ENCODE results near the gene SLC6A17. TPM values are rescaled to one million over a fixed set of nuclear protein-coding genes. Genes with fewer than 3 reads are reported as not detected.

The SLC6A17 gene
- total RNA-seq, 1 donor: 0.90 TPM

- no peak overlapping the region for H3K4me3 ChIP-seq (ENCODE audit: low read depth, low read length)
- no peak for TF ChIP-seq CTCF (IDR thresholded peaks at IDR 0.05; ENCODE audit: insufficient read depth, low read length)
- no peak for DNase-seq (ENCODE audit: low read depth)
Measured at GRCh38 chr1:110197905-110198629, 47.8 kb downstream of the SLC6A17 start.

GRCh38 chr1:110198746-110199145 is 48.5 kb downstream of the SLC6A17 start:
- TF ChIP-seq CTCF (IDR thresholded peaks at IDR 0.05; ENCODE audit: insufficient read depth, low read length): no peak
- DNase-seq (ENCODE audit: low read depth): no peak
- no peak overlapping the region for H3K4me3 ChIP-seq (ENCODE audit: low read depth, low read length)

- no peak for TF ChIP-seq CTCF (IDR thresholded peaks at IDR 0.05; ENCODE audit: insufficient read depth, low read length)
- no peak overlapping the region for H3K4me3 ChIP-seq (ENCODE audit: low read depth, low read length)
- no peak for DNase-seq (ENCODE audit: low read depth)
Measured at GRCh38 chr1:110200190-110200589, 49.9 kb downstream of the SLC6A17 start.

GRCh38 chr1:110200666-110201065 is 50.4 kb downstream of the SLC6A17 start:
- no peak for TF ChIP-seq CTCF (IDR thresholded peaks at IDR 0.05; ENCODE audit: insufficient read depth, low read length)
- peak; percentile 49 for DNase-seq (ENCODE audit: low read depth)
- H3K4me3 ChIP-seq (ENCODE audit: low read depth, low read length): no peak overlapping the region

- DNase-seq (ENCODE audit: low read depth): no peak
- no peak overlapping the region for H3K4me3 ChIP-seq (ENCODE audit: low read depth, low read length)
- TF ChIP-seq CTCF (IDR thresholded peaks at IDR 0.05; ENCODE audit: insufficient read depth, low read length): no peak
Measured at GRCh38 chr1:110201157-110201825, 51.0 kb downstream of the SLC6A17 start.

GRCh38 chr1:110203021-110203661 is 52.8 kb downstream of the SLC6A17 start:
- peak; percentile 90 for TF ChIP-seq CTCF (IDR thresholded peaks at IDR 0.05; ENCODE audit: insufficient read depth, low read length)
- no peak overlapping the region for H3K4me3 ChIP-seq (ENCODE audit: low read depth, low read length)
- peak; percentile 82 for DNase-seq (ENCODE audit: low read depth)
